Measurements from ENCODE around the gene HTRA3.

The HTRA3 gene

DNA sequence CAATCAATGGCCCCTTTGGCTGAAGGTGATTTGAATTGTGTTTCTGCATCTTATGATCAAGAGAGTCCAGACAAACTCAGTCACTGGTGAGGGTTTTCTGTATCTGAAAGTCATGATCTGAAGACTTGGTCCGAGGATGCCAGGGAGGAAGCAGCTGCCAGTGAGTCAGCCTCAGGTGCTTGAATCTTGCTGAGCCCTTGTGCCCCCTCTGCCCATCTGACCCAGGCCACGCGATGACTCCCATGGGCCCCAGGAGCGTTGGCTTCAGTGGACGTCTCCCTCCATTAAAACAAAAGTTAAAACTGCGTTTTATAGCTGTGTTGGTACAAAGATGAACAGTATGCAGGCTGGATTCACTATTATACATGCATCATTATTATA lies 62.0 kb downstream of the HTRA3 start:
- peaks cover 5% of the 10 kb centered on the region for H3K27me3 Mint-ChIP-seq (ENCODE audit: low read depth)
- H3K4me1 Mint-ChIP-seq = peaks cover 10% of the 10 kb centered on the region
- H3K4me3 Mint-ChIP-seq = no peak overlapping the region
- peak overlapping the region in 2 of 3 experiments; percentile 16 to 52 for H3K27ac Mint-ChIP-seq
- H3K9me3 Mint-ChIP-seq = peaks cover 20% of the 10 kb centered on the region
- TF ChIP-seq, protein P1, sequence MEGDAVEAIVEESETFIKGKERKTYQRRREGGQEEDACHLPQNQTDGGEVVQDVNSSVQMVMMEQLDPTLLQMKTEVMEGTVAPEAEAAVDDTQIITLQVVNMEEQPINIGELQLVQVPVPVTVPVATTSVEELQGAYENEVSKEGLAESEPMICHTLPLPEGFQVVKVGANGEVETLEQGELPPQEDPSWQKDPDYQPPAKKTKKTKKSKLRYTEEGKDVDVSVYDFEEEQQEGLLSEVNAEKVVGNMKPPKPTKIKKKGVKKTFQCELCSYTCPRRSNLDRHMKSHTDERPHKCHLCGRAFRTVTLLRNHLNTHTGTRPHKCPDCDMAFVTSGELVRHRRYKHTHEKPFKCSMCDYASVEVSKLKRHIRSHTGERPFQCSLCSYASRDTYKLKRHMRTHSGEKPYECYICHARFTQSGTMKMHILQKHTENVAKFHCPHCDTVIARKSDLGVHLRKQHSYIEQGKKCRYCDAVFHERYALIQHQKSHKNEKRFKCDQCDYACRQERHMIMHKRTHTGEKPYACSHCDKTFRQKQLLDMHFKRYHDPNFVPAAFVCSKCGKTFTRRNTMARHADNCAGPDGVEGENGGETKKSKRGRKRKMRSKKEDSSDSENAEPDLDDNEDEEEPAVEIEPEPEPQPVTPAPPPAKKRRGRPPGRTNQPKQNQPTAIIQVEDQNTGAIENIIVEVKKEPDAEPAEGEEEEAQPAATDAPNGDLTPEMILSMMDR (IDR thresholded peaks at IDR 0.05; ENCODE audit: unreplicated experiment in 3 of 3) = no peak
- no peaks in the 10 kb centered on the region for H3K36me3 Mint-ChIP-seq (ENCODE audit: low read depth)

DNA sequence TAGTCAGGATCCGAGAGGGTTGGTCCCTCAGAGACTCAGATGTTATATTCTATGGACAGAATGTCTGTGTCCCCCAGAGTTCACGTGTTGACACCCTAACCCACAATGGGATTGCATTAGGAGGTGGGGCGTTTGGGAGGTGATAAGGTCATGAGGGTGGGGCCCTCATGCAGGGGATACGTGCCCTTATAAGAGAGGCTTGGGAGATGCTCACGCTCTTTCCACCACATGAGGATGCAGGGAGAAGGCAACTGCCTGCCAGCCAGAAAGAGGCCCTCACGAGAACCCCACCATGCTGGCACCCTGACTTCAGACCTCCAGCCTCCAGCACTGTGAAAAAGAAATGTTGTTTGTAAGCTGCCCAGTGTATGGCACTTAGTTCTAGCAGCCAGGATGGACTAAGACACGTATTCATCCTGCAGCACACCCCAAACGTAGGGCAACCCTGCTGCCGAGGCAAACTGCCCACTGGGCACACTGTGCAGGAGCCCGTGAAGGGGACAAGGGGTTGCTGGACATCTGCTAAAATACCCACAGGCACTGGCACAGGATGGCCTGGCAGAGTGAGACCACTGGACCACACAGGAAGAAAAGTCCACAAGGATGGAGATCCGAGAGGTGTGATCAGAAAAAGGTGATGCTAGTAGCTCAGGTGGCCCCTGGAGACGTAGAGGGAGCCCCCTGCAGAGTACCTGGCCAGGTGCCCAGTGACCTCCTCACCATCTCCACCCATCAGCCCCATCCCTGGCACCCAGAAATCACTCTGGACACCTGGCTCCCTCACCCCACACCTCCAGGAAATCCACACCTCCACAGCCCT lies 62.7 kb downstream of the HTRA3 start:
- peaks cover 5% of the 10 kb centered on the region for H3K27me3 Mint-ChIP-seq (ENCODE audit: low read depth)
- peaks cover 18% of the 10 kb centered on the region for H3K9me3 Mint-ChIP-seq
- TF ChIP-seq, protein P1 (IDR thresholded peaks at IDR 0.05; ENCODE audit: unreplicated experiment in 3 of 3) = no peak

DNA sequence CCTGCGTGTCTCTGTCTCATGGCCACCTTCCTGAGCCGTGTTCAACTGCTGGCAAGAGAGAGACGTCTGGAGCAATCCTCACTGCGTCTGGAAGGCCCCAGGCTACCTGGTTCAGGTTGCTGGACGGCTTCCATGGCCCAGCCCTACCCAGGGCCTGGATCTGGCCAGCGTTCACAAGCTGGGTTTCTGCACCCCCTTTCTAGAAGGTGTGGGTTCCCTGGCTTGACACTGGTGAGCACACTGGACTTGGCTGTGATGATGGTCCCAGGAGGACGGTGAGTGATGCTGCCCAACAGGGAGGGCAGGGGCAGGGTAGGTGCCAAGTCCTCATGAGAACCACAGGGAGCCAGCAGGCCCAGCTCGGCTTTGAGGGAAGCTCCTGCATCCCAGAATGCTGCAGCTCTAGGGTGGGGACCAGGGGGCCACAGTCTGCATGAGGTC lies 63.4 kb downstream of the HTRA3 start:
- H3K27me3 Mint-ChIP-seq (ENCODE audit: low read depth) = peaks cover 5% of the 10 kb centered on the region
- H3K4me1 Mint-ChIP-seq = peaks cover 11% of the 10 kb centered on the region
- TF ChIP-seq, protein P1 (IDR thresholded peaks at IDR 0.05; ENCODE audit: unreplicated experiment in 3 of 3) = no peak
- no peaks in the 10 kb centered on the region for H3K36me3 Mint-ChIP-seq (ENCODE audit: low read depth)
- peaks cover 16% of the 10 kb centered on the region for H3K9me3 Mint-ChIP-seq
- H3K4me3 Mint-ChIP-seq = no peak overlapping the region
- H3K27ac Mint-ChIP-seq = no peak overlapping the region

More for the DNA sequence above, 62.7 kb downstream of the HTRA3 start:
- Mint-ChIP-seq H3K4me1 (peaks cover 10% of the 10 kb centered on the region), H3K4me3 (no peak overlapping the region), H3K27ac (peak overlapping the region in 2 of 3 experiments; percentile 16 to 52), H3K36me3 (ENCODE audit: low read depth) (no peaks in the 10 kb centered on the region)

DNA sequence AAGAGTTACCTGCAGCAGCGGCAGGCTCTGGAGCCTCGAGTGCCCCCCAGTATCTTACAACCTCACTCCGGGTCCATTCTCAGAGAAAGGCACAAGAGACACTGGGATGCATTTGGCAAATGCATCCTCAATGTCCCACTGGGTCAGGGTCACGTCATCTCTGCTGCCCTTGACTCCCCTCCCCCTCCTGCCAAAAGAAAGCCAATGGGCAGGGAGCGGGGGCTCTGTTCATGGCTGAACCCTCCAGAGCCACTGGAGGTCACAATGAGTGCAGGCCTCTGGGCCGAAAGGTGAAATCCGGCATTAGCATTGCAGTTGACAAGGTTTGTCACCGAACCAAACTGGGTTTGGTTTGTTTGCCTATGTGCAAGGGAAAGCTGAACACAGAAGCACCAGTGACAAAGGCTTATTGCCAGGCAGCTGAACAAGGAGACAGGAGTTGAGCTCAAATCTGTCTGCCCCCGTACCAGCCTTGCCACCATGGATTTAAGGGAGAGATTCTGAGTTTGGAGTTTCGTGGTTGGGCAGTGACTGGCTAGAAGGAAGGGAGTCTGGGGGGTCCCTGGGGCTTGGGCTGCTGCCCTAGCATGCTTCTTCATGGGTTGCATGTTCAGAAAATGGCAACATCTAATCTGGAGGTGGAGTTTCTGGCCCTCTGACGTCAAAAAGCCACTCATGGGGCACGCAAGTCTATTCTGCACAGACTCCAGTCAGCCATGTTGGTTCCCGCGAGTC lies 64.3 kb downstream of the HTRA3 start:
- Mint-ChIP-seq H3K27ac (no peak overlapping the region), H3K4me1 (peaks cover 18% of the 10 kb centered on the region), H3K4me3 (no peak overlapping the region), H3K36me3 (ENCODE audit: low read depth) (no peaks in the 10 kb centered on the region), H3K27me3 (ENCODE audit: low read depth) (peaks cover 5% of the 10 kb centered on the region), H3K9me3 (peaks cover 21% of the 10 kb centered on the region)
- TF ChIP-seq, protein P1 (IDR thresholded peaks at IDR 0.05; ENCODE audit: unreplicated experiment in 3 of 3) = no peak

DNA sequence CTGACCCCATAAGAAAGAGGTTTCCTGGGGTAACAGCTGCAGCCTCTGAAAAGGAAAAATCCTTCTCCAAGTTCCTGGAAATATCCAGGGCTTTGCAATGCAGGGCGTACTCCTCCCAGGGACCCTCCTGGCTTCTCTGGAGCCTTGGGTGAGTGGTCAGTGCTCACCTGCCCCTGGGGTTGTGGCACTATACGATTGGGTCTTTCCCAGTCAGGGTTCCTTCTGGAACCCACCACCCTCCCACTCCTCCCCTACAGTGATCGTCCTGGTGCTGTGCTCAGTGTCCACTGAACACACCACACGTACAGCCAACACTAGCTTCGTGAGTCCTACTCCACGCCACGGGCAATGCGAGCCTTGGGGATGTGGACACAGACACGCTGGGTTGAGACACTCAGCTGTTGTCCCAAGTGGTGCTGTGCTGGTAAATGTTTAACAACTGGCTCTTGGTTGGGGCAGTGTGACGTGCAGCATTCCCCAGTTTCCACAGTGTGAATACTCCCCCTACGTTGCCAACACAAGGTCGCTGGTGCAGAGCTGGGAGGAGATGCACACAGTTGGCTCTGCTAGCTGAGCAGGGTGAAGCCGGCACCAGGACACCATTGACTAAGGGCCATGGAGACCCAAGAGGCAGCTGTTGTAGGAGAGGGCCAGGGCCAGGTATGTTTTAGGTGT lies 65.4 kb downstream of the HTRA3 start:
- TF ChIP-seq, protein P1 (IDR thresholded peaks at IDR 0.05; ENCODE audit: unreplicated experiment in 3 of 3) = no peak
- Mint-ChIP-seq H3K9me3 (peaks cover 23% of the 10 kb centered on the region), H3K4me3 (no peak overlapping the region), H3K27ac (peak overlapping the region; percentile 24 to 66 (median 25)), H3K4me1 (peaks cover 22% of the 10 kb centered on the region), H3K36me3 (ENCODE audit: low read depth) (no peaks in the 10 kb centered on the region), H3K27me3 (ENCODE audit: low read depth) (peaks cover 5% of the 10 kb centered on the region)

Data from nephron (organoid).